DMS 273 (cell line): ENCODE data around the gene PFAS.
A peak's percentile ranks its signal among the peaks of the same experiment; 100 is the strongest.

ENCODE experiments used
- DNase-seq: peaks from one replicate; lab custom pipeline; 2025; ENCODE audit not compliant: unreplicated experiment; lab: John Stamatoyannopoulos, UW

PFAS gene

DNA sequence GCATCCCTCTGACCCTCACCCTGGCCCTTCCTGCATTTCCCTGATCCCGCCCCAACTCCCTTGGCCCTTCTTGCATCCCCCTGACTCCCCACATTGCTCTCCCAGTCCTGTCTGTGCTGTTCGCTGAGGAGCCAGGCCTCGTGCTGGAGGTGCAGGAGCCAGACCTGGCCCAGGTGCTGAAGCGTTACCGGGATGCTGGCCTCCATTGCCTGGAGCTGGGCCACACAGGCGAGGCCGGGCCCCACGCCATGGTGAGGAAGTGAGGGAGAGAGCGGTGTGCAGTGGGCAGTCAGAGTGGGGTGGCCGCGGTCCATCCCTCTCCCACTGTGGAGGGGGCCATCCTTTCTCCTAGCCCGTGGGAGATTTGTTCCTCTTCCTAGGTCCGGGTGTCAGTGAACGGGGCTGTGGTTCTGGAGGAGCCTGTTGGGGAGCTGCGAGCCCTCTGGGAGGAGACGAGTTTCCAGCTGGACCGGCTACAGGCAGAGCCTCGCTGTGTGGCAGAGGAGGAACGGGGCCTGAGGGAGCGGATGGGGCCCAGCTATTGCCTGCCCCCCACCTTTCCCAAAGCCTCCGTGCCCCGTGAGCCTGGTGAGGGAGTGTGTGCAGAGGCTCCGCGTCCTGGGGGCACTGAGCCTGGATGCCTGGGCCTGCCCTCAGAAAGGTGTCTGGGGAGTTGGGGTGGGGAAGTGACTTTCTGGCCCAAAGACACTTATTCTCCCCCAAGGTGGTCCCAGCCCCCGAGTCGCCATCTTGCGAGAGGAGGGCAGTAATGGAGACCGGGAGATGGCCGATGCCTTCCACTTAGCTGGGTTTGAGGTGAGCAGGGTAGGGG is 17.8 kb downstream of the PFAS start:
- no peak for DNase-seq

GRCh38 chr17:8267480-8268147 is 18.5 kb downstream of the PFAS start:
- DNase-seq, result no peak

DNA sequence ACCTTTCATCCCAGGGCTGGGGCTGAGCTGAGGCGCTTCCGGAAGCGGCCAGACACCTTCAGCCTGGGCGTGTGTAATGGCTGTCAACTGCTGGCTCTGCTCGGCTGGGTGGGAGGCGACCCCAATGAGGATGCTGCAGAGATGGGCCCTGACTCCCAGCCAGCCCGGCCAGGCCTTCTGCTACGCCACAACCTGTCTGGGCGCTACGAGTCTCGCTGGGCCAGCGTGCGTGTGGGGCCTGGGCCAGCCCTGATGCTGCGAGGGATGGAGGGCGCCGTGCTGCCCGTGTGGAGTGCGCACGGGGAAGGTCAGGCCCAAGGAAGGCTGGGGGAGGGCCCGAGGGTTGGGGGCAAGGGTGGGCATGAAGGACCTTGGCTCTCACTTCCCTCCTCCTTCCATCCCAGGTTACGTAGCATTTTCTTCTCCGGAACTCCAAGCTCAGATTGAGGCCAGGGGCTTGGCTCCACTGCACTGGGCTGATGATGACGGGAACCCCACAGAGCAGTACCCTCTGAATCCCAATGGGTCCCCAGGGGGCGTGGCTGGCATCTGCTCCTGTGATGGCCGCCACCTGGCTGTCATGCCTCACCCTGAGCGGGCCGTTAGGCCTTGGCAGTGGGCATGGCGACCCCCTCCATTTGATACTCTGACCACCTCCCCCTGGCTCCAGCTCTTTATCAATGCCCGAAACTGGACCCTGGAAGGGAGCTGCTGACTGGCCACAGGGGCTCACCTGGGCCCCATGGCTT is 19.6 kb downstream of the PFAS start:
- peak; percentile 18 for DNase-seq

DNA sequence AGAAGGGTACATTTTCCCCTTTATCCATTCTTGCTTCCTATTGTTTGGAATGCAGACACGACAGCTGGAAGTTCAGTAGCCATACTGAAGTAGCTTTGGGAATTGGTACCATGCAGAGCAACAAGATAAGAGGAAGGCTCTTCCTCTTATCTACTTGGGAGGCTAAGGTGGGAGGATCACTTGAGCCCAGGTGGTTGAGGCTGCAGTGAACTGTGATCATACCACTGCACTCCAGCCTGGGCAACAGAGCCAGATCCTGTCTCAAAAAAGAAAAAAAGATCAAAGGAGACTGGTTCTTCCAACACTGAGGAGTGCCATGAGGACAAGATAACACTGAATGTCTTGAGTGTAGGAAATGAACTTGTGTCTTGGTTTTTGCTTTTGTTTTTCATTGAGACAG is 23.3 kb downstream of the PFAS start:
- no peak for DNase-seq

DNA sequence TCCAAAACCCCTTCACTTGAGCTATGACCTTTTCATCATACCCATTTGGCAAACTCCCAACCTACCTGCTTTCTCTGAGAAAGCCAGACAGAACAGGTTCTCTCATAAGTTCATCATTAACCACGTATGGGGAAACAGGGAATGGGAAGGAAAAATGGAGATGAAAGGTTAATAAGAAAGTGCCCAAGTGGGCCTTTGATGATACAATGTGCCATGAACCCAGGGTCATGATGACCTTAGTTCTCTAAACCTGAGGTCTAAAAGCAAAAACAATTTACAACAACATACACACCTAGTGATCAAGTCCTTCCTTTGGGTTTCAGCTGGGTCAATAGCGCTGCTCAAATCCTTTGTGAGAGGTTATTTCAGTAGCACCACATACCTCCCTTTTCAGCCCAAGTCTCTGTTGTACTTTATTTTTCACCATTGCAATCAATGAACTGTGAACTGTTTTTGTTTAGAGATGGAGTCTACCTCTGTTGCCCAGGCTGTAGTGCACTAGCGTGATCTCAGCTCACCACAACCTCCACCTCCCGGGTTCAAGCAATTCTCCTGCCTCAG is 24.9 kb downstream of the PFAS start:
- DNase-seq, result no peak

GRCh38 chr17:8274816-8275215 is 25.7 kb downstream of the PFAS start:
- DNase-seq, result no peak

DNA sequence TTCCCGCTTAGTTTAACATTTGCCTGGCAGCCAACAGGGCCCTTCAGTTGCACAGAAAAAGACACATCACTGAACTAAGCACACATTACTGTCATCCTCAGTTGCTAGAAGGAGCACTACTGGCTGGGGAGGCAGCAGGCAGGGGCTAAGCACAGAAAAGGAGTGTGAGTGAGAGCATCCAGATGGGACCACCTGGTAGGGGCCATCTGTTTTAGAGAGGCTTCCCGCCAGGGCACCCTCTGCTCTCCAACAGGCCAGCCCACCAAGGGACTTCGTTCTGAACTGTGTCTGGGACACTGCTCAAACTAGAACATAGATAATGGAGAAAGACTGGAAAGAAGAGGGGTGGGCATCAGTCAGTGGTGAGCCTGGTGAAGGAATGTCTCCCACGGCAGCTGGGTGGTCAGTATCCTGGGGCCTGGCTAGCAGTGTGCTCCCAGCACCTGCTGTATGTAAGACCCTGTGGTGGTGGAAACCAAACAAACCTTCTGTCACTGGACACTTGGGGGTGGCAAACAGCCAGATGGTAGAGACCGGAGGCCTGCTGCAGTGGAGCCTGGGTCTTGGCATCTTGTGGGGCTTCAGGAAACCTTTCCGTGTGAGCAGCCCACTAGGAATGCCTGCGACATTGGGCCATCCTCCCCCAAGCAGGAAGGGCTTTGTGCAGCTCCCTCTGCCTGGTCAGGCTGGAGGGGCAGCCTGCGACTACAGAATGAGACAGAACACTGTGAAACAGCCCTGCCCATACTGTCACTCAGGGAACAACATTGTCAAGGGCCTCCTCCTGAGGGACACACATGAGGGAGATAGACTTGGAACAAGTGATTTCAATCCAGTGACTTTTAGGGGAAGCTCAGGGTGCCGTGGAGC is 26.6 kb downstream of the PFAS start:
- peak; percentile 85 for DNase-seq

DNA sequence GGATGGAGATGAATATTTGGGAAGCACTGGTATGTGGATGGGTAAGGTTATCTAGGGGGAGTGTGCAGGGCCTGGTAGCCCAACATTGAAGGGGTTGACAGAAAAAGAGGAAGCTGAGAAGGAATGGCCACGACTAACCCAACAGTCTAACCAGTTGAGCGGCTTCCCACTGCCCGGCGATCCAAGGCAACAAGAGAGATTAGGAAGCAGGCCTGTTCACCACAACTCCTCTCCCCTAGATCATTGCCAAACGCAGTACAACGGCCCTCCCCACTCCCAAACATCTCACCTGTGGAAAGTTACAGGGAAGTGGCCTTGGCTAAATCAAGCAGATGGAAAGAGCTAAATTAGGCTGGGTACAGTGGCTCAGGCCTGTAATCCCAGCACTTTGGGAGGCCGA is 28.2 kb downstream of the PFAS start:
- DNase-seq, result no peak

DNA sequence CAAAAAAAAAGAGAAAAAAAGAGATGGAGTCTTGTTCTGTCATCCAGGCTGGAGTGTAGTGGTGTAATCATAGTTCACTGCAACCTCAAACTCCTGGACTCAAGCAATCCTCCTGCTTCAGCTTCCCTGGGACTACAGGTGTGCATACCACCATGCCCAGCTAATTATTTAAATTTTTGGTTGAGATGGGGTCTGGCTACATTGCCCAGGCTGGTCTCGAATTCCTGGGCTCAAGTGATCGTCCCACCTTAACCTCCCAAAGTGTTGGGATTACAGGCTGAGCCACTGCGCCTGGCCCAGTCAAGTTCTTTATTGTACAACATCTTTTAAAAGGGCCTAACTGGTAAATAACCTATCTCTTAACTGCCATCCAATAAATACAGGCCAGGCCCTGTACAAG is 33.3 kb downstream of the PFAS start:
- DNase-seq, result no peak

DNA sequence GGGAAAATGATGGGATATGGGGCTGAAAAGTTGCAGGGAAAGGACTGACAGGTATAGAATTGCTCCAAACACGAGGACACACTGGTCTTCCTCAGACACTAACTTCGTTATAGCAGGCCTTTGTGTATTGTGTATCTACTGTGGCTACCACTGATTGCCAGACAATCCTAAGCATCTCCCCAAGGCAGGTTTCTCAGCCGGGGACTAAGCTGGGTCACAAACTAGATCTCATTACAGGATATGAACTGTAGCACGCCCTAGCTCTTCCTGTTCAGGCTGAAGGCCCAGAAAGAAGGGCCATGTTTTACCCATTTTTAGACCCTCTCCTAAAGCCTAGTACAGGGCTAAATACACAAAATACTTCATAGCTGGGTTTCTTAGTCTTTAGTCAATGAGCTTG is 34.3 kb downstream of the PFAS start:
- no peak for DNase-seq

GRCh38 chr17:8284126-8284525 is 35.0 kb downstream of the PFAS start:
- no peak for DNase-seq

- no peak for DNase-seq
These were observed 36.4 kb downstream of the PFAS start for GRCh38 chr17:8285270-8286181.

- DNase-seq, result no peak
These were observed 38.7 kb downstream of the PFAS start for GRCh38 chr17:8287651-8288335.

- DNase-seq, result peak; percentile 94
These were observed 39.4 kb downstream of the PFAS start, which contains the start of gene RANGRF for GRCh38 chr17:8288336-8289102. RANGRF (plus strand) TSS chr17:8288670; CDS start chr17:8288789, 119 bp downstream.

DNA sequence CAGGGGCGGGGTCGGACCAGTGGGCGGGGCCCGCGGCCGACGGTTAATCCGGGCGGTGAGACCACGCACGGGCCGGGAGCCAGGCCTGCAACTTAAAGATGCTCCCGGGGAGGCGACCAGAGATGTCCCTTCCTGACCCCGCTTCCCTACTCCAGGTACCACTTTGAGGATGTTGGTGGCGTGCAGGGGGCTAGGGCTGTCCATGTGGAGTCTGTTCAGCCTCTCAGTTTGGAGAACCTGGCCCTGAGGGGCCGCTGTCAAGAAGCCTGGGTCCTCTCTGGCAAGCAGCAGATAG is 40.0 kb downstream of the PFAS start:
- DNase-seq, result peak; percentile 67

DNA sequence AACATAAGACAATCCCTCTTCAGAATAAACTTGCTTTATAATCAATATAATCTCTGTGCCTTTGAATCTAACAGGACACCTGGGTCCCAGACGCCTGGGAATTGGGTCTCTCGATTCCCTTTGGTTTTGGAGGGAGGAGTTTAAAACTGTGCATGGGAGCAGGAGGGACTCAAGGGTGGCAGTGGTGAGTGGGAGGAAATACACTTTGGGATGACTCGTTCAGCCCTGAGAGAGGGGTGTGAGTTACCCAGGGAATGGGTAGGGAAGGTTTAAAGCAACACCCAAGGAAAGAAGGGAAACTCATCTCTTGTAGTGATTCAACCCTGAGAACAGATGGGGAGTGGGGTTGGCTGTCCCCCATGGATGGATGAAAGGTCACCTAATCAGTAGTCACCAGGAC is 41.0 kb downstream of the PFAS start:
- peak; percentile 14 for DNase-seq

GRCh38 chr17:8292639-8293395 is 43.7 kb downstream of the PFAS start:
- no peak for DNase-seq

DNA sequence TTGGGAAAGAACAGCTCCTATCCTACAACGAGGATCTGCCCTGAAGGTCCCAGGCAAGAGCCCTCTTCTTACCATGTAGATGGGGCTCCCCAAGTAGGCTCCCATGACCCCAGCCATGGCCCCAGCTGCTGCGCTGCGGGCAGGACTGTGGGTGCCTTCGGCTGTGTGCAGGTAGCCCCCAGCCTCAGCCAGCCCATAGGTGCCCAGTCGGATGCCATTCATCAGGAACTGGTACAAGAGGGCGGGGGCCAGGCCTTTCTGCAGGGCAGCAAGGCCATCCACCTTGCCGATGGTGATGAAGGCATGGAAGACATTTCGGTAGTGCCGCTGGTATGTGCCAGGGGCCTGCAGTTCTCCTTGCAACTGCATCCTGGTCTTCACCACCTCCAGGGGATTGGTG is 45.3 kb downstream of the PFAS start:
- no peak for DNase-seq
